Heart left ventricle (tissue), 13 donors: ENCODE results near the gene CAMK2B.

Experiments used
- CTCF ChIP-seq, 12 donors: fragments of 200-600 bp; sonication (generic) in 4 of 12; IDR thresholded peaks; one replicate each; pipeline versions ENCODE4 v1.5.0 to v1.8.0; 2018 to 2022; ENCODE audit warnings: antibody characterized with exemption in 12 of 12, mild to moderate bottlenecking in 5 of 12
- POLR2A ChIP-seq, 2 donors: fragments of 450-650 bp; IDR thresholded peaks; one replicate each; pipeline ENCODE4 v1.6.1; 2017; ENCODE audit warnings: antibody characterized with exemption in 2 of 2, mild to moderate bottlenecking in 2 of 2, moderate library complexity in 2 of 2
- donor health status: ischemic (EF 13 %, LVEDD 7.1; RV severe dilation, severe dysfunction).
- donor health status: DM: no; HTN: yes; CAD: no.
- donor health status: DM: no; HTN: no; CAD: no.
- donor health status: ischemic (EF 25% LVEDD 6.9; RV normal size, moderate dysfunction).
- donor health status: ischemic (EF 25% LVEDD 5.7; RV mildly dilated, moderate dysfunction).
- donor health status: ischemic (EF 35%, LVEDD 5.7; RV mildly dilated, moderate dysfunction).
- donor health status: nonischemic (EF 11% LVEDD 7.7; RV severe dilation, severe dysfunction).
- donor health status: DM: yes; HTN: yes; CAD: no.
- donor health status: PGD.
- donor health status: ischemic (EF 29% LVEDD 5.4; RV normal size, mild dysfunction).
- donor health status: nonischemic (EF 23%, LVEDD 6.1; RV moderate dilation, normal function).

- TF ChIP-seq CTCF (IDR thresholded peaks at IDR 0.05): no peak
- no peak for TF ChIP-seq POLR2A (IDR thresholded peaks at IDR 0.05)
These were observed 43.4 kb downstream of the CAMK2B start for GRCh38 chr7:44281811-44282600.
